Anterior cingulate cortex (tissue), 58 donors: ENCODE data around the gene AEBP1.

Source experiments
- DNase-seq, 58 donors: peaks; one replicate each; lab custom pipeline; 2025; lab: John Stamatoyannopoulos, UW

The AEBP1 gene

DNA sequence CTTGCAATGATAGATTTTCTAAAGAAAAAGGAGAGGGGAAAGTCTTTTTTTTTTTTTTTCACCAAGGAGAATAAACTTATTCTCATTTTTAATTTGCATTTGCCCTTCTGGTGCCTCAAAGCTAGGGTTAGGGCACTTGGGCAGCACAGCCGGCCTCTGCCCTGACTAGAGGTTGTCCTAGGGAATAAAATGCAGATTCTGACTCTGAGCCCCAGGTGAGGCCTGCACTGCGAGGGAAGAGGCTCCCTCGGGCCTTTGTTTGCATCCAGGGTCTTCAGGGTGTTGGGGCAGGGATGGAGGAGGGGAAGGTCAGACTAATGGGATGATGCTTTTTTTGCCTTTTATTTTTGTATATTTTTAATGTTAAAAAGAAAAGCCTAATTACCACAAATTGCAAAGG is 29.1 kb downstream of the AEBP1 start:
- DNase-seq: no peak

DNA sequence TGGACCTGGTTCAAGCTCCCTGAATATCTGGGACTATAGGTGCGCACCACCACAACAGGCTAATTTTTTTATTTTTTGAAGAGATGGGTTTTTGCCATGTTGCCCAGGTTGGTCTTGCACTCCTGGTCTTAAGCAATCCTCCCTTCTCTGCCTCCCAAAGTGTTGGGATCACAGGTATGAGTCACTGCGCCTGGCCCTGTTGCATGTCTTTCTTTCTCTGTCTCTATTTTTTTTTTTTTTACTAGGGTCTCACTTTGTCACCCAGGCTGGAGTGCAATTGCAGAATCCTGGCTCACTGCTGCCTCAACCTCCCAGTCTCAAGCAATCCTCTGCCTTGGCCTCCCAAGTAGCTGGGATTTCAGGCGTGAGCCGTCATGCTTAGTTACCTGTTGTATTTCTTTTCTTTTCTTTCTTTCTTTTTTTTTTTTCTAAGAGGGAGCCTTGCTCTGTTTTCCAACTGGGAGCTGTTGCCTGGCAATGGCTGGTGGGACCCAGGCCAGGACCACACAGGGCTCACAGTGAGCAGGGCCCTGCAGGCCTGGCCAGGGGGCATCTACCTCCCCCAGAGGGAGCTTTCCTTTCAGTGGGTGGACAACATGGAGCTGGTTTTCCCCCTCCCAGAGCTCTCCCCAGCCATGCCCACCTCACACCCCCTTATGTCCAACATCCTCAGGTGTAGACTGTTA is 30.9 kb downstream of the AEBP1 start:
- no peak for DNase-seq

DNA sequence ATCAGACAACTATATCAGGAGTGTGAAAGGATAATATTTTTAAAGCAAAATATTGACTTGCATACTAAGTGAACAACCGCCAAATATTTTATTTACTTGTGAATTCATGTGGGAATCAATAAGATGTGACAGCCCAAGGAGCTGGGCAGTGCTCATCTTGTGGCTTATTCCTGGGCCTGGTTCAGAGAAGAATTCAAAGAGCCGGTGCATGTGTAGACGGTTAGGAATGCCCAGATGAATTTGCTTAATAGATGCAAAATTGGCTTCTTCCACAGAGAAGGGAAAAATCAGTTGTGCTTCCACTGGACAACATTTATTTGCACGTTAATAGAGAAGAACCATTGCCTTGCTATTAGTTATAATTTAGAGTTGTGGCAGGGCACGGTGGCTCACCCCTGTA is 32.6 kb downstream of the AEBP1 start:
- DNase-seq: no peak

DNA sequence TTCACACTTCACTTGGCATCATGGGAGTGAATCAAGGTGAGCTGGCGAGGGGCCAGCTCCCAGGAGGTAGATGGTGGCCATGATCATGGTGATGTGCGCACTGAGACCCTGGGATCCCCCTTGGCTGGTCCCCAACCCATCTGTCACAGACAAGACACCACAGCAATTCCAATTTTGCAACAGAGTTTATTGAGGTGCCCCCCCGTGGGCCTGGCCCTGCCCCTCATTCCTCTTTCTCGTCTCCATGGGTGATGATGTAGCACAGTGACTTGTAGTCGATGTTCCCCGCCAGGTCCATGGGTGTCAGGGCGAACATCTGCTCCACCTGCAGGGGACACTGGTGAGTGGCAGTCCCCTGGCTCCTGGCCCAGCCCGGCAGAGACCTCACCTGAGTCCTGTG is 34.6 kb downstream of the AEBP1 start:
- no peak for DNase-seq

DNA sequence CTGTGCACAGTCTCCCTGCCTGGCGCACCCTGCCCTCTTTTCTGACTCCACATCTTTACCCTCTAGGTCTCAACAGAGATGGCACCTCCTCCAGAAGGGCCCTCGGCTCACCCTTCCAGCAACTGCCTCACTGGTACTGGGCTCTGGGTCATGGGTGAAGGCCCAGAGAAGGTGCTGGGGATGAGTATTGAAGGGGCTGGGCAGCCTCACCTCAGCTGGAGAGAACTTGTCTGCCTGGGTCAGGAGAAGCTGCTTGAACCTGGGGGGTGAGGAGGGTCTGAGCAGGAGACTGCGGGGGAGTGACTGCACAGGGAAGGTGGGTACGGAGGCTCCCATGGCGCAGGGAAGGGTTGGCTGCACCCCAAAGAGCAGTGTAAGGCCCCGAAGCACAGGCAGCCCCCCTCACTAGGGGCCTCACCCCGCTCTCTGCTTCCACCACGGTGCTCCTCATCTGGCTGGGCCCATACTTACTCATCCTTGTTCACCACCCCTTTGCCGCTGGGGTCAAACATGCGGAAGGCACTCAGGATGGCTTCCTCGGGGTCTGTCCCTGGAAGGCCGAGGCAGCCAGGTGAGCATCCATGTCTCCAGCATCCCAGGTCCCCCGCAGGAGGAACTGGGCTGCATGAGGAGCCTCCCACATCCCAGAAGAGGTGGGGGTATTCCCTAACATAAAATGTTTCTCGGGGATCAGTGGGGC is 35.3 kb downstream of the AEBP1 start:
- no peak for DNase-seq

DNA sequence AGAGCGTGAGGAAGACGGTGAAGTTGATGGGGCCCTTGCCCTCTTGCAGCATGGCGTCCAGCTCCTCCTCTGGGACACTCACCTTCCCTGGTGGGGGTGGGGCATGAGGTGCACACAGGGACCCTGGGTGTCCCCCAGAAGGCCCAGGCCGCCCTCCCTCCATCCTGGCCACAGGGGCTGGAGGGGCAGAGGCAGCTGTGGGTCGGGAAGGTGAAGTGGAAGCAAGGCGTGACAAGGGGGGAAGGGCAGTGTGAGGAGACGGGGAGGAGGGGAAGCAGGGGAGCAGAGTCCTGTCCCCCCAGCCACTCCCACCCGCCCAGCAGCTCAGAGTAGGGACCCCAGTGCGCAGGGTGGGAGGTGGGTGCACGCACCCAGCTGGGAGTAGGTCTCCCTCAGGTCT is 36.2 kb downstream of the AEBP1 start:
- DNase-seq: no peak

DNA sequence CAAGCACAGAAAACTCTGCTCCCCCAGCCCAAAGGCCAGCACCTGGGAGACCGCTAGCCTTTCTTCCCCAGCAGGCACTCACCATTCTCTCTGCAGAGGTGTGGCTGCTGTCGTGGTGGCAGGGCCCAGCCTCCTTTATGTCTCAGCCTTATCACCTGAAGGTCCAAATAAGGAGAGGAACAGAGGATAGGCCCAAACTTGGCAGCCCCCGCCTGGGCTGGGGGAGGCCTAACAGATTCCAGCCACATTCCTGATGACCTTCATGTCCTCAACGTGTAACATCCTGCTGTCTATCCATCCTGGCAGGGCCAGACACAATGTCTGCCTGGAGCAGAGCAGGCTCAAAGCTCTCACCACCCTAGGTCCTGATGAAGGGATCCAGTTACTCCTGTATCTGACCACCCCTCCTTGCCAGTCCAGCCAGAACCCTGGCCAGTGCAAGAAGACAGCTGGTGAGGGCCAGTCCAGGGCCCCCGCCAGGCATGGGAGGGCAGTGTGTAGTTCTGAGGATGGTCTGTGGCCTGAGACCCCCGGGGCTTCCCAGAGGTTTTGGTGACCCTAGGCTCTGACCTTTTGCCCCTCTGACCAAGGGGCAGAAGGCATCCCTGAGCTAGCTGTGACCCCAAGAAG is 37.2 kb downstream of the AEBP1 start, which contains the start of gene MYL7:
MYL7 (minus strand) TSS at position 112 of the 630 bp plus-strand sequence; CDS start at position 85, 27 bp downstream.
- DNase-seq: no peak

DNA sequence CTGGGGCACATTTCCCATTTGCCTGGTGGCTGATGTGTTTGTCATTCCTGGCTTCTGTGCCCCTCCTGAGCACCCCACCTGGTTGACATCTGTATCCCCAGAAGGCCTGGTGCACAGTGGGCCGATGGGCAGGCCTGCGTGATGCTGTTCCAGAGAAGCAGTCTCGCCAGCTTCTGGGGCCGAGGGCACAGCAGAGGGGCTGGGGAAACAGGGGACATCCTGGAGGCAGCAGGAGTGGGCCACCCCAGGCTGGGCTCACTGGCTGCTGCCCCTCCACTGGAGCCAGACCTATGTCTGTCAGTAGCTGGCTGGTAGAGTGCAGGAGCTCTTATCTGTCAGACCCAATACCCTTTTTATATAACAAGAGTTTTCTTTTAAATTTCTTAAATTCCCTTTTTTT is 37.9 kb downstream of the AEBP1 start:
- DNase-seq: no peak

DNA sequence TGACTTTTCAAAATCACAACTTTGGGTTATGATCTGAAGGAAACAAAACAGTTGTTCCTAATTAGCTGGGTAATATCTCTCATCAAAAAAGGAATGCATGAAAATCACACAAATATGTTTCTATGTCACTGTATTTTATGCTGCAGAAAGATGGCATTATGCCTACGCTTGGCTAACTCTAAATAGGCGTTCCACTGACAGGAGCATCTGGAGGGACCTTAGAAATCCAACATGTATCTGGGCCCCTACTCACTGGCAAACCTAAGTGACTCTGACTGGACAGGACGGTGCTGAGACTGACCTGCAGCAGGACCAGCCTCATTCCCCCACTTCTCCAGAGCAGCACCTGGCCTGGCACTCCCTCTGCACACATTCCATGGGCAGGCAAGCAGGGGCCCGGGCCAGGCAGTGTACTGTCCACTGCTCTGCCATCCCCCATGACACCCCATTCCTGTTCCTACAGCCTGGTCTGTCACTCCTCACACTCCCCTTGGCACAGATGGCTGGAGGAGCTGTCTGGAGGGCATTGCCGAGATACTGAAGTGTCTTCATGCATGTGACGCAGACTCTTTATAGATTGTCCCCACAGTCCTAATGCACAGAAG is 39.6 kb downstream of the AEBP1 start:
- DNase-seq: no peak

DNA sequence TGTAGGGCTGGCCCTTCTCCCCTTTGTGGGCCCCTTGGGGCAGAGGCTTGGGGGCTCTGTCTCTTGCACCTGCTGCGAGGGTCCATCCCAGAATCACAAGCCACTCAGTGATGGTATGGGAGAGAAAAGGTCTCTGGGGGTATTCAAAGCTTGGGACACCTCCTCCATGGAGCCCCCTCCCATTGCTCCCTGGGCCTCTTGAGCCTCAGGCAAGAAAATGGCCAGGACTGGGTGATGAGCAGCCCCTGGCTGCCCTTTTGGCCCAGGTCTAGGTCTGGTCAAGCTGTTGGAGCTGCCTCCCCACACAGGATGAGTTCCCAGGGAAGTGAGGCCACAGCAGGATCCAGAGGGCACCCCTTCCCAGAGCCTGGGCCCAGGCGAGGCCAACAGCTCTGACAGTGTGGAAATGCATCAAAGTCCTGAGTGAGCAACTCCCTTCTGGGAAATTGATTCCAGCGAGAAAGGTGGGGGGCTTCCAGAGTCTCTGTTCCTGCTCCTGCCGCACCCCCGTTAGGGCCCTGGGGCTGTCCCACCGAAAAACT is 40.4 kb downstream of the AEBP1 start:
- DNase-seq: no peak

DNA sequence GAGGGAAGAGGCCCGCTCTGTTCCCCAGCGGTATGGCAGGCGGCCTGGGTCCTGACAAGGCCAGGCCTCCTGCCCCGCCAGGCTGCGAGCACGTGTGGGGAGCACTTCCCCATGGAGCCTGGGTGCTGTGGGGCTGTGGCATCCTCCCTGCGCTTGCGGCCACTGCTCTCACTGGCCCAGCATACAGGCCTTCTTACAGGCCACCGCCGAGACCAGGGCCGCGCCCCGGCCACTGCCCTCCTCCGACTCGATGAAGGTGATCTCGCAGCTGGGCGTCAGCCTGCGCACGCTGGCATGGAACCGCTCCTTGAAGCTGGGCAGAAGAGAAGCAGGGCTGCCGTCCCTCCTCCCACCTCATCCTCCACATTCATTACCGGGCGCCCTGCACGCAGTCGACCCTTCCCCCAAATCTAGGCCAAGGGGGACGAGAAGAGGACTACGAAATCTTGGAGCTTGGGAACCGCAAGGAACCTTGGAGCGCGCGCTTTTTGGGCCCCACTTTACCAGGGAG is 40.9 kb downstream of the AEBP1 start:
- DNase-seq: peak in 1 of 58 donors; percentile 10

DNA sequence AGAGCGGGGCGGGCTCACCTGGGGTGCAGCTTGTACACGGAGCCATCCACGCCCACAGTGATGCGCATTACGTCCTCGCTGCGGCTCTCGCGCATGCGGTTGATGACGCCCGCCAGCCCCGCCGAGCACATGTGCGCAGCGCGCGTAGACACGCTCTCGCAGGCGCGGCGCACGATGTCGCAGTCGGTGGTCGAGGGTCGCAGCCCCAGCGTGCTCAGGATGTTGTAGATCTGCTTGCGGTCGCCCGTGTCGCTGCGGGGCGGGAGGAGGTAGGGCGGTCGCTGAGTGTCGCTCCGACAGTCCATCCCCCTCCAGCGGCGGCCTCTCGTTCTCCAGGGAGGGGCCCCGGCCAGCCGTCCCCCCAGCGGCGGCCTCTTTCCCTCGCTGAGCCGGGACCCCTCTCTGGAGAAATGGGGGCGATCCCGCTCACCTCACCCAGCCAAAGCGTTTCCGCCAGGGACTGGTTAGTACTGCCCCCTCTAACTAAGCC is 41.4 kb downstream of the AEBP1 start:
- peak in 29 of 58 donors; percentile 9 to 61 (median 25) for DNase-seq

DNA sequence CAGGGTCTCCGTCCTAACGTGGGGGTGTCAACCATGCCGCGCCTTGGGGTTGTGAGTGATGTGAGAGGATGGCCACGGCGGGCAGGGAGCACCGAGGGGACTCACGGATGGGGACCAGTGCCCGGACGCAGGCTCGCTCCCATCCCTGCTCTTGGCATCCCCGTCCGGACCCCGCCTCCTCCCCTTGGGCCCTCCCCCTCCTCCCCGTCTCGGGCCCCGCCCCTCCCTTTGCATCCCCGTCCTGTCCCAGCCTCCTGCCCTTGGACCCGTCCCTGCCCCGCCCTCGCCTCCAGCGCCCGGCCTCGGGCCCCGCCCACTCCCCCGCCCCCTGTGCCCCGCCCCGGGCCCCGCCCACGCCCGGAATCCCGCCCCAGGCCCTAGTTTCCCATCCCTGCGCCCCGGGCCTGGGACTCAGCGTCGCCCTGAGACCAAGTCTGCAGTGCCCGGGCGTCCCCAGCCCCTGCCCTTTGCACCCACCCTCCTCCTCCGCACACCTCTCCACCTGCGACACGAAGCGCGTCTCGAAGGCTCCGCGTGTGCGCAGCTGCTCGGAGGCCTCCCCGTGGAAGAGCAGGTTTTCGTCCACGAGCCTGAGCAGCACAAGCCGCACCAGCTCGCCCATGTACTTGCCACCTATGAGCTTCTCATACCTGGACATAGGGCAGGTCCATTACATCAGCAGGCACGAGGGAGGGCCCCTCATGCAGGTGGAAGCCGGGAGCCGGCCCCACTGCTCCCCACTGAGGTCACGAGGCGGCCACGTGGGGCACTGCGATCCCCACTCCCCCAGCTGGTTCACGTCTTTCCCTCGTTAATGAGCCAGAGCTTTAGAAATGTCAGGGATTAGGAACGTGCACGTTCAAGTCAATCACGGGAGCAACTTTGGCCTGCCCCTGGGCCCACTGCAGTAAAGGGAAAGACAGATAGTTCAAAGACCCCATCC is 42.1 kb downstream of the AEBP1 start:
- DNase-seq: peak in 49 of 58 donors; percentile 16 to 80 (median 54)

DNA sequence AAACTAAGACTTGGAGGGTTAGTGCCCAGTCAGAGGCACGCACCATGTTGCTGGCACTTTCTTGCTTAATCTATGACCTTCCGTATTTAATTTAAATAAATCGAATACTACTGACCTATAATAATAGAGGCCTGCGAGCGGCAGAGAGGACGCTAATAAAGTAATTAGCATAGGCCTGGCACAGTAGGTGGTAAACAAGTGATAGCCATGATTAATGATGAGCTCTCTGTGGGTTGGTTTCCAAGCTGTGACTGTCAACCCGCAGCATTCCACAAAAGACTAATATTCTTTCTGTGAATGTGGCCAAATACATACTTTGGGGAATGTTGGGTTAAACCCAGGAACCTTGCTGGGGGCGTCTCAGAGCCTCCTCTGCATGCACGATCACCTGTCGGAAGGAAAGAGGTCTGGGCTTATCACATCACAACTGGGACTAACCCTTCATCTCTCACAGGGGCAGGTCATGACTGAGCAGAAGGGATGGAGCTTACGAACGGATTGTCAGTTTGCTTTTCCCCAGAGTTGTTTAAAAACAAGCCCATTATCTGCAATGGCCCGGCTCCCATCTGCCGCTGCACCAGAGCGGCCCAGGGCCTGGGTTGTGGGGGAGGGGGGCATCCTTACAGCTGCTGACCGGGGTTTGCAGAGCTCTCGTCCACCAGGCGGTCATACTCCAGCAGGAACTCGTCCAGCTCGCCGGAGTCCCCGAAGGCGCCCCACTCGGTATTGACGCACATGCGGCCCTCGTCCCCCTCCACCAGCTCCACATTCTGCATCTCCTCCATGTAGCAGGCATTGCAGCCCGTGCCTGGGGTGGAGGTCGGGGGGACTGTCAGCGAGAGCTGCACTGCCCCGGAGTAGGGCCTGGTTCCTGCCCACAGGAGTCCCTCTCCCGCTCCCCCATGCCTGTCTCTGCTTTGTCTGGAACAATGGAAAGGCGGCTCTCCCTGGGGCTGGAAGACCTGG is 43.2 kb downstream of the AEBP1 start:
- DNase-seq: peak in 7 of 58 donors; percentile 7 to 37 (median 22)

DNA sequence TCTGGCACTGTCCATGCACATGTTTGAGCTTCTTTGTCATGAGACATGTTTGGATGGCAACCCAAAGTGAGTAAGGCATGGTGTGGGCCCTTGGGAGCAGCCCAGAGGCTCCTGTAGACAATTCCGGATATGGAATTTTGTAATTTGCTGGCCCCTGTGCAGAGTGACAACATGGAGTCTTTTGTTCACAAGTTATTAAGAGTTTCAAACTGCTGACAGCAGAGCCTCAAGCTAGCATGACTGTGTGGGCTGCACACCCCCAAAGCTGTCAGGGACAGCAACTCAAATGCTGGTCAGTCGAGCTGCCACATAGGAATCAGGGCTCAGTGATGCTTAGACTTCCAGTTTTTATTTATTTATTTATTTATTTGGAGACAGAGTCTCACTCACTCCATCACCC is 44.0 kb downstream of the AEBP1 start:
- no peak for DNase-seq

DNA sequence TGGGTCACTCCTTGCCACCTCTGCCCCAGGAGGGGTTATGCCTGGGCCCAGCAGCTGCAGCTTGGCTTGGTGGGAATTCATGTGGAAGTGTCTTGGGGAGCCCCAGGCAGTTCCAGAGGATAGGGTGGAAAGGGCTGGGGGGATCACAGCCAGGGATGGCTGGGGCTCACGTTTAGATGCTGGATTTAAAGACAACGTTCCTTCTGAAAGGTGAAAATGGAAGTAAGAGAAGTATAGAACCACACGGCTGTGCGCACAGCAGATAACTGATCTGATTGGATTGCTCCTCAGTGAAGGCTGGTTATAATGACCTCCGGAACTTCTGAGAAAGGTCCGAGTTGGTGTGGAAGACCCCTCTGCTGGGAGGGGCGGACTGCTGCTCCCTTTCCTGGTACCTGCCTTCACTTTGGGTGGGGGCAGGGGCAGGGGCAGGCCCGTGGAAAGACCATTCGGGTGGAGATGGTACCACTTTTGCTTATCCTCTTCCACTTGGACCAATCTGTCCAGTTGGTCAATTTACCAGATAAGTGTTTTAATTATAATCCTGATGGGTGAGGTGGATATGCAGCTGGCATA is 44.9 kb downstream of the AEBP1 start:
- DNase-seq: no peak

DNA sequence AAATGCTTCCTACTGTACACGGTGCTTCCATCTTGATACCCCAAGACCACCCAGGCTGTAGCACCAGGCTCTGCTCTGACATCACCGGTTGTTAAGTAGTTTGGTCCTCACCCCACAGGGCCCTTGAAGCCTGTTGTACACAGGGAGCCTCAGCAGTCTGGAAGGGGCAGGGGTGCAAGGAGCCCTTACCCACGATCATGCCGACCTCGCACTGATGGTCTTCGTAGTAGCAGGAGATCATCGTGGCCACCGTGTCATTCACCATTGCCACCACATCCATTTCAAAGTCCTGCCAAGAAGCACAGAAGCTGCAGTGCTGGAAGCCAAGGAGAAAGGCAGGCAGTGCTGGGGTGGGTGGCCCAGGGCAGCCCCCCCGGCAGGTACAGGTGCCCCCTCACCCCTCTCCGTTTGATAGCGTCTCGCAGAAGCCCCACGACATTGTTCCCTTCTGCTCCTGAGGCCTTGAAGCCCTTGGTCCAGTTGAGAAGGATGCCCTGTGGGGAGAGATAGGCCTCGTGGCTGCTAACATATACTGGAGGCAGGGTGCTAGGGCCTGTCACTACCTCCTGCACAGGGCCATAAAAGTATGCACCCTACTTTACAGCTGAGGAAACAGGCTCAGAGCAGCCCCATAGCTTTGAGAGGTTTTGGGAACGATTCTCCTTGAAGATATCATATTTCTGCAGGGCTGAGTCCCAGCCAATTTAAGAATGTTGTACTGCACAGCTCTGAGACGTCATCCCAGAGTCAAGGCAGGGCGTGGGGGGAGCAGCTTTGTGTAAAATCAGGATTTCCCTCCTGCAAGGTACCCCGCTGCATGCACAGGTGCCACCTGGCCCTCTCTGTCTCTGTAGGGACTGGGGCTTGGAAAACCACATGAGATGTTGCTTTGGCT is 45.7 kb downstream of the AEBP1 start:
- DNase-seq: no peak
